K562 (cell line): ENCODE measurements around the gene ABCC6. TPM values are rescaled to one million over a fixed set of nuclear protein-coding genes. Genes with fewer than 3 reads are reported as not detected.
"Not testable (repeated sequence)": the region's sequence is repeated elsewhere in the genome, so short reads cannot be mapped to it uniquely, and the experiment has no call there.

Source experiments
- ATAC-seq: fragments of 200-7000 bp; cut with Tn5 transposase; 3 replicates; pipeline ENCODE4 v1.9.1; 2020; ENCODE audit warnings: moderate library complexity
- BruUV-seq: library from RNA; stranded (reverse); fragments of 400-500 nt; replicated peaks from 2 replicates; lab custom pipeline; 2021; lab: Mats Ljungman, UMichigan
- CTCF ChIA-PET: fragments of 300-600 bp; formaldehyde crosslinking; extraction: SDS; loops from one replicate; lab custom pipeline; 2021; ENCODE audit warnings: low intra/inter-chr PET ratio; lab: Yijun Ruan, JAX
- POLR2A ChIA-PET: fragments of 300-600, 350-650 bp; sonication (Branson Sonifier 250); formaldehyde crosslinking; extraction: SDS; loops from one replicate; lab custom pipeline; 2021; ENCODE audit warnings: antibody characterized with exemption, inconsistent platforms; lab: Yijun Ruan, JAX
- DNase-seq, 4 experiments: peaks; one replicate each; pipeline versions ENCODE4 v3.0.0 to v3.0.0-alpha.2; 2011 to 2018; ENCODE audit warnings: low spot score in 3 of 4, mixed read lengths in 3 of 4; ENCODE audit errors: extremely low read depth in 1 of 4
- FAIRE-seq: peaks from 2 replicates; lab custom pipeline; 2011; peaks lifted over from hg19 to GRCh38; lab: Jason Lieb, UNC
- H2AFZ ChIP-seq: 2 replicates; pipeline ENCODE4 v1.6.0; 2011; ENCODE audit warnings: low read depth, low read length, control low read depth, inconsistent platforms
- H3K27ac ChIP-seq: fragments of 200-600 bp; 3 replicates; pipeline ENCODE4 v1.8.0; 2011; ENCODE audit warnings: low read depth, mild to moderate bottlenecking, control low read depth, inconsistent platforms, low read length, moderate library complexity, mixed read lengths; ENCODE audit errors: extremely low read depth
- H3K27me3 ChIP-seq, 2 experiments: fragments of 300-600 bp in 1 of 2; 2 replicates in 1 of 2; 3 replicates in 1 of 2; pipeline versions ENCODE4 v1.6.0 to v1.8.0; 2011; ENCODE audit warnings: inconsistent platforms in 2 of 2, low read length in 2 of 2, mild to moderate bottlenecking in 1 of 2, mixed read lengths in 1 of 2, moderate library complexity in 1 of 2; ENCODE audit not compliant: control insufficient read depth in 2 of 2, insufficient read depth in 2 of 2
- H3K36me3 ChIP-seq: fragments of 300-600 bp; 3 replicates; pipeline ENCODE4 v1.8.0; 2011; ENCODE audit warnings: mild to moderate bottlenecking, low read length, inconsistent platforms; ENCODE audit not compliant: control insufficient read depth, insufficient read depth
- H3K4me1 ChIP-seq, 2 experiments: fragments of 200-600 bp in 1 of 2; replicated peaks in 1 of 2; 2 replicates in 1 of 2; 3 replicates in 1 of 2; pipeline versions ENCODE4 v1.5.1 to v1.8.0; 2011; ENCODE audit warnings: inconsistent platforms in 2 of 2, low read length in 2 of 2, mild to moderate bottlenecking in 1 of 2, mixed read lengths in 1 of 2, moderate library complexity in 1 of 2; ENCODE audit not compliant: control insufficient read depth in 2 of 2, insufficient read depth in 2 of 2
- H3K4me2 ChIP-seq: 2 replicates; pipeline ENCODE4 v1.6.1; 2011; ENCODE audit warnings: low read length, control low read depth, inconsistent platforms, mixed read lengths; ENCODE audit not compliant: insufficient read depth
- H3K4me3 ChIP-seq: fragments of 200-600 bp; sonication (generic), shearing (Covaris generic); 2 replicates; pipeline ENCODE4 v1.5.1; 2016; ENCODE audit warnings: control low read depth, inconsistent platforms
- H3K79me2 ChIP-seq: fragments of 200-600 bp; 3 replicates; pipeline ENCODE4 v1.8.0; 2011; ENCODE audit warnings: low read length, inconsistent platforms; ENCODE audit not compliant: control insufficient read depth, insufficient read depth
- H3K9ac ChIP-seq, 2 experiments: 2 replicates each; pipeline versions ENCODE4 v1.6.0 to v1.6.1; 2011; ENCODE audit warnings: low read depth in 2 of 2, low read length in 2 of 2, control low read depth in 1 of 2, inconsistent platforms in 1 of 2, mild to moderate bottlenecking in 1 of 2, mixed read lengths in 1 of 2; ENCODE audit not compliant: insufficient read depth in 1 of 2
- H3K9me1 ChIP-seq: one replicate; pipeline ENCODE4 v1.6.0; 2011; ENCODE audit warnings: inconsistent platforms, mild to moderate bottlenecking, low read length, moderate library complexity; ENCODE audit not compliant: control insufficient read depth, insufficient read depth
- H3K9me3 ChIP-seq: replicated peaks from 2 replicates; pipeline ENCODE4 v1.5.1; 2011; ENCODE audit warnings: low read depth, low read length, inconsistent platforms; ENCODE audit not compliant: control insufficient read depth, insufficient read depth
- H4K20me1 ChIP-seq: replicated peaks from 2 replicates; pipeline ENCODE4 v1.6.1; 2011; ENCODE audit warnings: low read length, inconsistent platforms, mixed read lengths; ENCODE audit not compliant: control insufficient read depth, insufficient read depth
- WGBS: fragments of 100-300 bp; shearing (Covaris generic); methylation state at CpG from one replicate; pipeline ENCODE4 v1.1.6; 2016; ENCODE audit warnings: low coverage, mixed read lengths; ENCODE audit not compliant: insufficient coverage; ENCODE audit errors: missing lambda C conversion rate; 5-methylcytosine and 5-hydroxymethylcytosine counted together
- in situ Hi-C: fragments of 300-500 bp; cut with MboI; formaldehyde crosslinking; loops from 4 replicates; pipeline ENCODE4 v1.15.0; 2018; ENCODE audit warnings: inconsistent platforms, mixed read lengths
- intact Hi-C: fragments of 100-400 bp; cut with micrococcal nuclease; formaldehyde crosslinking; loops from 2 replicates; pipeline ENCODE4 v1.14.2; 2022
- polyA plus RNA-seq, 8 experiments: library from polyadenylated mRNA; depleted of rRNA in 4 of 8; stranded (reverse) in 5 of 8; unstranded in 3 of 8; fragments of >200 nt; fragmentation: Nextera tagmentation in 2 of 8; fragmentation: Illumina TruSeq in 1 of 8; extraction: Ambion mirVana in 2 of 8; extraction: Trizol in 1 of 8; gene quantifications; 2 replicates each; pipeline versions ENCODE4 v1.2.1 to v1.2.3, GENCODE V29; 2011 to 2014; ENCODE audit warnings: inconsistent platforms in 1 of 8, missing spikeins in 1 of 8
- total RNA-seq, 7 experiments: library from RNA; depleted of rRNA in 6 of 7; stranded (reverse); fragments of >200 nt in 6 of 7; fragmentation: Illumina TruSeq in 2 of 7; extraction: Trizol in 2 of 7; gene quantifications; 2 replicates each; pipeline versions ENCODE4 v1.2.1 to v1.2.3, GENCODE V29; 2011 to 2021; ENCODE audit warnings: low replicate concordance in 1 of 7

The ABCC6 gene
- total and polyA plus RNA-seq, 9 of the 15 experiments (the other 6 are each of a cell fraction or from before 2014, with no cell fraction given): 0.03 to 0.46 (median 0.07) TPM; not detected in 4

DNA sequence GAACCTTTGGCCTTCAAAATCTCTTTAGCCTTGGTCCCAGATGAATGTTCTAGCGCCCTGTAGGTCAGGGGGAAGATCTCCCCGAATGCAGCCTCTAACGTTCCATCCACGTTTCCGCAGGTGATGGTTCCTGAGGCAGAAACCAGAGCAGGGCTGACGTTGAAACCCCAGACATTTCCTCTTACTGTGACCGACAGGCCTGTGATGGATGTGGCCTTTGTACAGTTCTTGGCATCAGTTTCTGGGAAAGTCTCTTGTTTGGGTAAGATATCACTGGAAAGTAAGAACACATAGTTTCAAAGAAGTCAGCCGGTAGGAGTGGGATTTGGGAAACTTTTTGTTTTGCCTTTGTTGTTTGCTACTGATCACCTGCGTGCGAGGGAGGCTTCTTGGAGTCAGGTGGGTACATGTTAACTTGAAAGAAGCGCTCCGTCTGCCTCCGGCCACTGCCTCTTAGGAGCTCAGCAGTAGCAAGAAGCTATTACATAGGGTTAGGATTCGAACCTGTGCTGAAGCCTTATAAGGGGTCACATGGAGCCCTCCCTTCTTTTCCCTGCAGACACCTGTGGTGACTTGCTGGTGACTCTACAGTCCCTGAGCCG lies 39.8 kb upstream of the ABCC6 start:
- intact Hi-C loops, DNase-seq, ATAC-seq, CTCF ChIA-PET, H3K9ac ChIP-seq, BruUV-seq, H3K4me1 ChIP-seq, H3K36me3 ChIP-seq, H2AFZ ChIP-seq, H3K9me3 ChIP-seq, H3K9me1 ChIP-seq, H3K79me2 ChIP-seq, H3K4me3 ChIP-seq, H3K4me2 ChIP-seq, FAIRE-seq, H4K20me1 ChIP-seq, H3K27me3 ChIP-seq, H3K27ac ChIP-seq, POLR2A ChIA-PET, in situ Hi-C loops: not testable (repeated sequence)
- 84% methylated on average over 8 of the region's 15 CpGs for WGBS

DNA sequence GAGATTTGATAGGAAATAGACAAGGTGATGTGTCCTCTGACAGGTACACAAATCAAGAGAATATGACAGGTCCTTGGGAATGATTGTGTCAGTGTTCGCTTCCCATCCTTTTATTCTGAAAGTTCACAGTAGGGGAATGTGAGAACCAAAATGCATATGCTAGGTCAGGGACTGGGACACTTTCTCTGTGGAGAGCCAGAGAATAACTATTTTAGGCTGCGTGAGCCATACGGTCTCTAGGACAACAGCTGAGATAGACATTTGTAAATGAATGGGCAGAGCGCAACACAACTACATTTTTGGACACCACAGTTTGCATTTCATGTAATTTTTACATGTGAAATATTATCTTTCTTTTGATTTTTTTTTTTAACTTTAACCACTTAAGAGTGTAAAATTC lies 36.7 kb upstream of the ABCC6 start:
- WGBS: no CpG with 5 or more reads among the region's 4 CpGs
- H3K36me3 ChIP-seq, H4K20me1 ChIP-seq, H3K4me1 ChIP-seq, ATAC-seq, H3K9me3 ChIP-seq, POLR2A ChIA-PET, H3K9ac ChIP-seq, H3K9me1 ChIP-seq, H3K79me2 ChIP-seq, CTCF ChIA-PET, H3K4me2 ChIP-seq, H3K27me3 ChIP-seq, BruUV-seq, H3K27ac ChIP-seq, FAIRE-seq, intact Hi-C loops, DNase-seq, H3K4me3 ChIP-seq, H2AFZ ChIP-seq: not testable (repeated sequence)
- in situ Hi-C loops: loop anchor here (10.0 kb wide), 1 partner anchor 1405 kb away; no protein-coding TSS in a partner anchor
